Measurements from ENCODE around the gene ATG14.

The ATG14 gene

DNA sequence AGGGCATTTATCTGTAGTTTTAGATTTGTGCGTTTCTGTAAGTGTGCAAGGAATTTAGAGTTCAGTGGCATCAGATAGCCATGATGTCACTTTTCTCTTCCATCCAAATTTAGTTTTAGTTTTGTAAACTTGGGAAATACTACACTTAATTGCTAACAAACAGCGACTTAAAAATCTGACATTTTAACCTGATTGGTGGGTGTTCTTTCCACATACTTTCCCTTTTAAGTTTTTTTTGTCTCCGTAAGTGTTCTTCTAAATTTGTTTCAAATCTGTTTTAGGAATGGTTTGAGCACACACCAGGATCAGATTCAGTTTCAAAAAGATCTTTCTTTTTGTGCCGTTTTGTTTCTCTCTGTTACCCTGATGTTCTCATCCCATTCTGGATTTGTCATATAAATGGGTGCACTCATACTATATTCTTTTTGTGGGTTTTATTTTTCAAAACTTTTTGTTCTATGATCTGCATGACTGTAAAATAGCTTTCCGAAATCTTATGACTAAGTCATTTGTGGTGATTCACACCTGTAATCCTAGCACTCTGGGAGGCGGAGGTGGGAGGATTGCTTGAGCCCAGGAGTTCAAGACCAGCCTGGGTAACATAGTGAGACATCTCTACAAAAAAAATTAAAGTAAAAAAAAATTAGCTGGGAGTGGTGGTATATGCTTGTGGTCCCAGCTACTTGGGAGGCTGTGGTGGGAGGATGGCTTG is 81.5 kb downstream of the ATG14 start (continued):
- no peak for TF ChIP-seq ZNF140 (tag by site-specific recombination; IDR thresholded peaks at IDR 0.05)
- no peak for TF ChIP-seq ZNF747 (tag by site-specific recombination; IDR thresholded peaks at IDR 0.05)
- TF ChIP-seq TRIM28 (IDR thresholded peaks at IDR 0.05; ENCODE audit: borderline replicate concordance, low read length), result no peak
- TF ChIP-seq ZNF639 (tag by site-specific recombination; IDR thresholded peaks at IDR 0.05), result no peak
- no peak for TF ChIP-seq ZNF10 (tag by site-specific recombination; IDR thresholded peaks at IDR 0.05)
- no peak for TF ChIP-seq ZBTB8A (tag by site-specific recombination; IDR thresholded peaks at IDR 0.05)
- no peak for TF ChIP-seq SETDB1 (IDR thresholded peaks at IDR 0.05; ENCODE audit: insufficient read length, low read length)
- TF ChIP-seq ZNF350 (tag by site-specific recombination; IDR thresholded peaks at IDR 0.05), result no peak
- TF ChIP-seq, protein P1, sequence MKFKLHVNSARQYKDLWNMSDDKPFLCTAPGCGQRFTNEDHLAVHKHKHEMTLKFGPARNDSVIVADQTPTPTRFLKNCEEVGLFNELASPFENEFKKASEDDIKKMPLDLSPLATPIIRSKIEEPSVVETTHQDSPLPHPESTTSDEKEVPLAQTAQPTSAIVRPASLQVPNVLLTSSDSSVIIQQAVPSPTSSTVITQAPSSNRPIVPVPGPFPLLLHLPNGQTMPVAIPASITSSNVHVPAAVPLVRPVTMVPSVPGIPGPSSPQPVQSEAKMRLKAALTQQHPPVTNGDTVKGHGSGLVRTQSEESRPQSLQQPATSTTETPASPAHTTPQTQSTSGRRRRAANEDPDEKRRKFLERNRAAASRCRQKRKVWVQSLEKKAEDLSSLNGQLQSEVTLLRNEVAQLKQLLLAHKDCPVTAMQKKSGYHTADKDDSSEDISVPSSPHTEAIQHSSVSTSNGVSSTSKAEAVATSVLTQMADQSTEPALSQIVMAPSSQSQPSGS (tag by site-specific recombination; IDR thresholded peaks at IDR 0.05; ENCODE audit: low read depth), result peak; percentile 43; the same call in 1 of the 2 replicates
- TF ChIP-seq ZNF155 (tag by site-specific recombination; IDR thresholded peaks at IDR 0.05), result no peak
- no peak for TF ChIP-seq ZNF626 (tag by site-specific recombination; IDR thresholded peaks at IDR 0.05)

DNA sequence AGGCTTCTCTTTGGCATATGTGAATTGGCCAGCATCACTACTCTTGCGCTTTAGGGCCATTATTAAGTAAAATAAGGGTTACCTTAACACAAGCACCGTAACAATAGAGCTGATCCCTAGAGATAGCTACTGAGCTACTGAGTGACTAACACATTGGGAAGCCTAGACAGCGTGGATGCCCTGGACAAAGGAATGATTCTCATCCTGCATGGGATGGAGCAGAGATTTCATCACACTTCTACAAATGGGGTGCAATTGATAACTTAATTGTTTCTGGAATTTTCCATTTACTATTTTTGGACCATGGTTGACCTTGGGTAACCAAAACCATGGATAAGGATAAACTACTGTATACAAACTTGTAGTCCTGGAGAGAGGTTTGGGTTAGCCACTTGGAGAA is 83.3 kb downstream of the ATG14 start:
- Histone ChIP-seq H3K4me3 (ENCODE audit: low read depth, low read length) (no peak overlapping the region), H3K4me1 (ENCODE audit: control insufficient read depth, insufficient read depth, low read length) (peaks cover 21% of the 10 kb centered on the region), H3K36me3 (ENCODE audit: control insufficient read depth in 2 of 2, insufficient read depth in 1 of 2, low read length in 2 of 2) (no peaks in the 10 kb centered on the region), H3K9me3 (ENCODE audit: control insufficient read depth, insufficient read depth, low read depth, low read length) (no peaks in the 10 kb centered on the region), H3K27ac (ENCODE audit: extremely low read depth, low read depth, low read length) (no peak overlapping the region)
- ChIA-PET POLR2A (no interaction called here), CTCF (no interaction called here)
- TF ChIP-seq PATZ1 (tag by site-specific recombination; IDR thresholded peaks at IDR 0.05) (no peak), ZNF37A (tag by site-specific recombination; IDR thresholded peaks at IDR 0.05) (no peak), ZNF221 (tag by site-specific recombination; IDR thresholded peaks at IDR 0.05; ENCODE audit: borderline replicate concordance) (no peak), ZNF146 (tag by site-specific recombination; IDR thresholded peaks at IDR 0.05) (no peak), OVOL3 (tag by site-specific recombination; IDR thresholded peaks at IDR 0.05) (no peak), KLF10 (tag by site-specific recombination; IDR thresholded peaks at IDR 0.05) (no peak), ZNF610 (tag by site-specific recombination; IDR thresholded peaks at IDR 0.05; ENCODE audit: borderline replicate concordance) (no peak), ZNF175 (tag by site-specific recombination; IDR thresholded peaks at IDR 0.05) (no peak), ZNF707 (tag by site-specific recombination; IDR thresholded peaks at IDR 0.05) (no peak), ZNF324 (tag by site-specific recombination; IDR thresholded peaks at IDR 0.05) (no peak), SP3 (tag by site-specific recombination; IDR thresholded peaks at IDR 0.05) (no peak), ZNF555 (tag by site-specific recombination; conservative IDR thresholded peaks at IDR 0.05) (no peak), ZNF626 (tag by site-specific recombination; IDR thresholded peaks at IDR 0.05) (no peak), ZNF362 (tag by site-specific recombination; IDR thresholded peaks at IDR 0.05) (no peak), SCRT2 (tag by site-specific recombination; IDR thresholded peaks at IDR 0.05) (no peak), YY2 (tag by site-specific recombination; IDR thresholded peaks at IDR 0.05) (no peak), GFI1B (tag by site-specific recombination; IDR thresholded peaks at IDR 0.05) (no peak), ZNF473 (tag by site-specific recombination; IDR thresholded peaks at IDR 0.05) (no peak)
- TF ChIP-seq, protein P2, sequence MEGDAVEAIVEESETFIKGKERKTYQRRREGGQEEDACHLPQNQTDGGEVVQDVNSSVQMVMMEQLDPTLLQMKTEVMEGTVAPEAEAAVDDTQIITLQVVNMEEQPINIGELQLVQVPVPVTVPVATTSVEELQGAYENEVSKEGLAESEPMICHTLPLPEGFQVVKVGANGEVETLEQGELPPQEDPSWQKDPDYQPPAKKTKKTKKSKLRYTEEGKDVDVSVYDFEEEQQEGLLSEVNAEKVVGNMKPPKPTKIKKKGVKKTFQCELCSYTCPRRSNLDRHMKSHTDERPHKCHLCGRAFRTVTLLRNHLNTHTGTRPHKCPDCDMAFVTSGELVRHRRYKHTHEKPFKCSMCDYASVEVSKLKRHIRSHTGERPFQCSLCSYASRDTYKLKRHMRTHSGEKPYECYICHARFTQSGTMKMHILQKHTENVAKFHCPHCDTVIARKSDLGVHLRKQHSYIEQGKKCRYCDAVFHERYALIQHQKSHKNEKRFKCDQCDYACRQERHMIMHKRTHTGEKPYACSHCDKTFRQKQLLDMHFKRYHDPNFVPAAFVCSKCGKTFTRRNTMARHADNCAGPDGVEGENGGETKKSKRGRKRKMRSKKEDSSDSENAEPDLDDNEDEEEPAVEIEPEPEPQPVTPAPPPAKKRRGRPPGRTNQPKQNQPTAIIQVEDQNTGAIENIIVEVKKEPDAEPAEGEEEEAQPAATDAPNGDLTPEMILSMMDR (tag by site-specific recombination; IDR thresholded peaks at IDR 0.05), result no peak
- TF ChIP-seq, protein P3, sequence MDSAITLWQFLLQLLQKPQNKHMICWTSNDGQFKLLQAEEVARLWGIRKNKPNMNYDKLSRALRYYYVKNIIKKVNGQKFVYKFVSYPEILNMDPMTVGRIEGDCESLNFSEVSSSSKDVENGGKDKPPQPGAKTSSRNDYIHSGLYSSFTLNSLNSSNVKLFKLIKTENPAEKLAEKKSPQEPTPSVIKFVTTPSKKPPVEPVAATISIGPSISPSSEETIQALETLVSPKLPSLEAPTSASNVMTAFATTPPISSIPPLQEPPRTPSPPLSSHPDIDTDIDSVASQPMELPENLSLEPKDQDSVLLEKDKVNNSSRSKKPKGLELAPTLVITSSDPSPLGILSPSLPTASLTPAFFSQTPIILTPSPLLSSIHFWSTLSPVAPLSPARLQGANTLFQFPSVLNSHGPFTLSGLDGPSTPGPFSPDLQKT (IDR thresholded peaks at IDR 0.05; ENCODE audit: borderline replicate concordance, low read depth, low read length), result no peak
